H1 (cell line): ENCODE measurements around the gene PHAX. TPM values are rescaled to one million over a fixed set of nuclear protein-coding genes. Genes with fewer than 3 reads are reported as not detected.

Experiments used
- CTCF ChIA-PET: fragments of 300-600 bp; sonication (Branson Sonifier 250); formaldehyde crosslinking; loops from one replicate; lab custom pipeline; 2021; ENCODE audit not compliant: partially characterized antibody; lab: Charles Lee
- POLR2A ChIA-PET: fragments of 300-600 bp; sonication (Branson Sonifier 250); formaldehyde crosslinking; loops from one replicate; lab custom pipeline; 2021; ENCODE audit warnings: inconsistent platforms; ENCODE audit not compliant: partially characterized antibody; lab: Charles Lee
- DNase-seq, 2 experiments: peaks; one replicate each; pipeline versions ENCODE4 v3.0.0 to v3.0.0-alpha.2; 2010 to 2022; ENCODE audit warnings: low spot score in 2 of 2, low read depth in 1 of 2, mixed read lengths in 1 of 2
- FAIRE-seq: peaks from 2 replicates; lab custom pipeline; 2011; peaks lifted over from hg19 to GRCh38; lab: Jason Lieb, UNC
- H2AFZ ChIP-seq: 2 replicates; pipeline ENCODE4 v1.8.1; 2012; ENCODE audit warnings: low read length, inconsistent platforms
- H2AK5ac ChIP-seq: 2 replicates; pipeline ENCODE4 v1.6.1; 2013; ENCODE audit warnings: low read depth, low read length
- H2BK120ac ChIP-seq: replicated peaks from 2 replicates; pipeline ENCODE3; 2013; ENCODE audit warnings: low read depth, low read length, inconsistent platforms
- H2BK12ac ChIP-seq: 2 replicates; pipeline ENCODE4 v1.6.1; 2013; ENCODE audit warnings: low read depth, low read length
- H2BK15ac ChIP-seq: 2 replicates; pipeline ENCODE4 v1.6.1; 2013; ENCODE audit warnings: low read length
- H2BK20ac ChIP-seq: 2 replicates; pipeline ENCODE4 v1.6.1; 2013; ENCODE audit warnings: low read length
- H2BK5ac ChIP-seq: 2 replicates; pipeline ENCODE4 v1.6.1; 2013; ENCODE audit warnings: low read depth, low read length
- H3K14ac ChIP-seq: 2 replicates; pipeline ENCODE4 v1.6.1; 2013; ENCODE audit warnings: inconsistent platforms; ENCODE audit not compliant: insufficient read length
- H3K18ac ChIP-seq: 2 replicates; pipeline ENCODE4 v1.6.1; 2013; ENCODE audit warnings: low read length; ENCODE audit errors: extremely low read depth
- H3K23ac ChIP-seq: 2 replicates; pipeline ENCODE4 v1.6.1; 2013; ENCODE audit warnings: inconsistent platforms; ENCODE audit not compliant: insufficient read length
- H3K23me2 ChIP-seq: 2 replicates; pipeline ENCODE4 v1.6.1; 2013; ENCODE audit warnings: low read depth, low read length
- H3K27ac ChIP-seq: 2 replicates; pipeline ENCODE4 v1.6.1; 2011; ENCODE audit warnings: low read depth, low read length, inconsistent platforms
- H3K27me3 ChIP-seq, 4 experiments: replicated peaks in 1 of 4; 1 replicate in 1 of 4; 2 replicates in 3 of 4; pipeline versions ENCODE4 v1.6.1 to v1.8.1; 2011 to 2013; ENCODE audit warnings: low read length in 3 of 4, mild to moderate bottlenecking in 3 of 4, inconsistent platforms in 2 of 4, mixed read lengths in 2 of 4, moderate library complexity in 1 of 4; ENCODE audit not compliant: control insufficient read depth in 3 of 4, insufficient read depth in 3 of 4; ENCODE audit errors: extremely low read depth in 1 of 4
- H3K36me3 ChIP-seq, 4 experiments: 2 replicates each; pipeline versions ENCODE4 v1.6.1 to v1.8.1; 2011 to 2013; ENCODE audit warnings: mild to moderate bottlenecking in 4 of 4, low read length in 3 of 4, moderate library complexity in 2 of 4, control low read depth in 1 of 4, inconsistent platforms in 1 of 4; ENCODE audit not compliant: insufficient read depth in 4 of 4, control insufficient read depth in 2 of 4
- H3K4ac ChIP-seq: replicated peaks from 2 replicates; pipeline ENCODE3; 2013; ENCODE audit warnings: low read length, low read depth, mixed read lengths, inconsistent platforms; ENCODE audit not compliant: insufficient read length
- H3K4me1 ChIP-seq, 4 experiments: replicated peaks in 1 of 4; 1 replicate in 1 of 4; 2 replicates in 3 of 4; pipeline versions ENCODE4 v1.6.1 to v1.8.1; 2011 to 2013; ENCODE audit warnings: low read length in 3 of 4, inconsistent platforms in 2 of 4, mixed read lengths in 1 of 4; ENCODE audit not compliant: insufficient read depth in 4 of 4, control insufficient read depth in 3 of 4
- H3K4me2 ChIP-seq, 2 experiments: 2 replicates each; pipeline versions ENCODE4 v1.6.1 to v1.8.1; 2011 to 2013; ENCODE audit warnings: low read depth in 2 of 2, low read length in 2 of 2, control low read depth in 1 of 2, inconsistent platforms in 1 of 2, mild to moderate bottlenecking in 1 of 2; ENCODE audit not compliant: insufficient read depth in 1 of 2
- H3K4me3 ChIP-seq, 4 experiments: fragments of 200-600, 300-600 bp in 1 of 4; sonication (generic), shearing (Covaris generic), sonication (Bioruptor Twin) in 1 of 4; 2 replicates each; pipeline versions ENCODE4 v1.5.1 to v1.8.1; 2011 to 2016; ENCODE audit warnings: low read length in 4 of 4, low read depth in 3 of 4, control low read depth in 2 of 4, inconsistent platforms in 2 of 4, mild to moderate bottlenecking in 2 of 4, mixed read lengths in 1 of 4, moderate library complexity in 1 of 4; ENCODE audit not compliant: insufficient read depth in 2 of 4; ENCODE audit errors: extremely low read depth in 1 of 4
- H3K56ac ChIP-seq: replicated peaks from 2 replicates; pipeline ENCODE3; 2013; ENCODE audit warnings: low read depth, mild to moderate bottlenecking, mixed read lengths, low read length, inconsistent platforms; ENCODE audit not compliant: insufficient read length
- H3K79me1 ChIP-seq: 2 replicates; pipeline ENCODE4 v1.6.1; 2013; ENCODE audit warnings: low read depth, low read length, control low read depth
- H3K79me2 ChIP-seq, 2 experiments: 2 replicates each; pipeline versions ENCODE4 v1.6.1 to v1.8.1; 2012 to 2013; ENCODE audit warnings: low read length in 2 of 2, mild to moderate bottlenecking in 2 of 2, inconsistent platforms in 1 of 2; ENCODE audit not compliant: insufficient read depth in 2 of 2, control insufficient read depth in 1 of 2
- H3K9ac ChIP-seq, 4 experiments: replicated peaks in 1 of 4; 1 replicate in 1 of 4; 2 replicates in 3 of 4; pipeline versions ENCODE4 v1.6.1 to v1.8.1; 2011 to 2013; ENCODE audit warnings: low read depth in 3 of 4, low read length in 3 of 4, control low read depth in 2 of 4, mild to moderate bottlenecking in 2 of 4, moderate library complexity in 2 of 4, inconsistent platforms in 1 of 4; ENCODE audit errors: extremely low read depth in 1 of 4
- H3K9me3 ChIP-seq, 2 experiments: 2 replicates each; pipeline versions ENCODE4 v1.6.1 to v1.8.1; 2012 to 2013; ENCODE audit warnings: mild to moderate bottlenecking in 2 of 2, moderate library complexity in 2 of 2, control low read depth in 1 of 2, inconsistent platforms in 1 of 2, low read depth in 1 of 2, low read length in 1 of 2, mixed read lengths in 1 of 2; ENCODE audit not compliant: insufficient read depth in 2 of 2
- H4K20me1 ChIP-seq, 2 experiments: replicated peaks in 1 of 2; 2 replicates each; pipeline versions ENCODE3 to v1.8.1; 2011 to 2013; ENCODE audit warnings: inconsistent platforms in 2 of 2, low read length in 2 of 2, mild to moderate bottlenecking in 1 of 2; ENCODE audit not compliant: insufficient read depth in 2 of 2, control insufficient read depth in 1 of 2
- H4K5ac ChIP-seq: 2 replicates; pipeline ENCODE4 v1.6.1; 2013; ENCODE audit warnings: low read length, low read depth, mixed read lengths, inconsistent platforms; ENCODE audit not compliant: insufficient read length
- H4K8ac ChIP-seq: 2 replicates; pipeline ENCODE4 v1.8.0; 2013; ENCODE audit warnings: mild to moderate bottlenecking, moderate library complexity, low read length, inconsistent platforms; ENCODE audit not compliant: insufficient read depth; ENCODE audit errors: extremely low read depth
- H4K91ac ChIP-seq: replicated peaks from 2 replicates; pipeline ENCODE3; 2013; ENCODE audit warnings: low read length, mixed read lengths, inconsistent platforms; ENCODE audit not compliant: insufficient read length
- CEBPB ChIP-seq: IDR thresholded peaks from 2 replicates; pipeline ENCODE4 v1.6.1; 2012; ENCODE audit warnings: low read depth, low read length
- NANOG ChIP-seq: IDR thresholded peaks from 2 replicates; pipeline ENCODE4 v1.6.1; 2011; ENCODE audit warnings: low read length, low read depth, mild to moderate bottlenecking, inconsistent platforms; ENCODE audit not compliant: insufficient read depth, poor library complexity, severe bottlenecking
- WGBS, 2 experiments: shearing (Covaris generic) in 1 of 2; methylation state at CpG; one replicate each; pipeline versions ENCODE4 v1.1.6 to v1.1.7; 2013 to 2015; ENCODE audit warnings: low lambda C conversion rate in 2 of 2, mixed read lengths in 2 of 2, inconsistent platforms in 1 of 2, low coverage in 1 of 2, missing lambda C conversion rate in 1 of 2; ENCODE audit not compliant: insufficient replicate concordance in 2 of 2, insufficient coverage in 1 of 2, insufficient read length in 1 of 2; ENCODE audit errors: extremely low coverage in 1 of 2, missing lambda C conversion rate in 1 of 2; 5-methylcytosine and 5-hydroxymethylcytosine counted together
- polyA plus RNA-seq, 7 experiments: library from polyadenylated mRNA; depleted of rRNA in 3 of 7; stranded (reverse) in 5 of 7; unstranded in 2 of 7; fragments of >200 nt in 5 of 7; fragments of 200-250 nt in 2 of 7; gene quantifications; 1 replicate in 5 of 7; 2 replicates in 1 of 7; 4 replicates in 1 of 7; pipeline versions ENCODE4 v1.2.1 to v1.2.3, GENCODE V29; 2011 to 2013; ENCODE audit warnings: missing spikeins in 2 of 7, mixed read lengths in 2 of 7
- total RNA-seq: library from RNA; stranded (reverse); fragmentation: NEBNext Ultra II Directional; extraction: Animal tissue kit (Norgen Biotek cat#: 25700); gene quantifications from 2 replicates; pipeline ENCODE4 v1.2.1, GENCODE V29; 2021

Gene PHAX
- total and polyA plus RNA-seq, 2 of the 8 experiments (the other 6 are each of a cell fraction or from before 2014, with no cell fraction given): 32.1 to 59.5 TPM

GRCh38 chr5:126633552-126633951 is 32.8 kb downstream of the PHAX start:
- no peak overlapping the region for H3K4me2 ChIP-seq
- no peak overlapping the region for H3K23ac ChIP-seq
- no peaks in the 10 kb centered on the region for H3K4me1 ChIP-seq
- H4K91ac ChIP-seq: no peak overlapping the region
- DNase-seq: no peak
- H3K79me2 ChIP-seq: no peaks in the 10 kb centered on the region
- H2BK12ac ChIP-seq: no peak overlapping the region
- H2AK5ac ChIP-seq: no peak overlapping the region
- H3K9me3 ChIP-seq: no peaks in the 10 kb centered on the region
- no peak overlapping the region for H2BK15ac ChIP-seq
- WGBS, 2 experiments: 93% methylated on average over 4 of the region's 4 CpGs; no CpG with 5 or more reads in 1 of the 2 experiments
- H3K27me3 ChIP-seq: no peaks in the 10 kb centered on the region
- TF ChIP-seq CEBPB (peak; percentile 20; the same call in 1 of the 2 replicates), NANOG (no peak)
- no peak overlapping the region for H2BK5ac ChIP-seq
- no peak overlapping the region for H2BK20ac ChIP-seq
- POLR2A ChIA-PET: no interaction called here
- no peak overlapping the region for H3K9ac ChIP-seq
- FAIRE-seq: no peak
- no peak overlapping the region for H3K27ac ChIP-seq
- H3K23me2 ChIP-seq: no peaks in the 10 kb centered on the region
- no peak overlapping the region for H3K4me3 ChIP-seq
- H4K5ac ChIP-seq: no peak overlapping the region
- no peak overlapping the region for H3K56ac ChIP-seq
- H3K18ac ChIP-seq: no peak overlapping the region
- no peak overlapping the region for H3K4ac ChIP-seq
- H4K20me1 ChIP-seq: no peaks in the 10 kb centered on the region
- H3K79me1 ChIP-seq: no peaks in the 10 kb centered on the region
- CTCF ChIA-PET: interaction anchor here (1.4 kb wide), 1 partner anchor 15 kb away, joined by 3 read pairs; no protein-coding TSS in a partner anchor
- H3K14ac ChIP-seq: no peak overlapping the region
- no peak overlapping the region for H2AFZ ChIP-seq
- H4K8ac ChIP-seq: no peak overlapping the region
- H3K36me3 ChIP-seq: no peaks in the 10 kb centered on the region
- H2BK120ac ChIP-seq: no peak overlapping the region
